Kidney epithelial cell (primary cell): Measurements from ENCODE around the gene BBS1. TPM values are rescaled to one million over a fixed set of nuclear protein-coding genes. Genes with fewer than 3 reads are reported as not detected.
"Not testable (repeated sequence)": the region's sequence is repeated elsewhere in the genome, so short reads cannot be mapped to it uniquely, and the experiment has no call there.

ENCODE experiments used
- DNase-seq: peaks from one replicate; pipeline ENCODE4 v3.0.0-alpha.2; 2010; ENCODE audit warnings: low read depth
- H3K27me3 ChIP-seq: 2 replicates; pipeline ENCODE4 v1.6.0; 2011; ENCODE audit warnings: low read length; ENCODE audit not compliant: control insufficient read depth, insufficient read depth
- H3K36me3 ChIP-seq: 2 replicates; pipeline ENCODE4 v1.5.1; 2011; ENCODE audit warnings: low read length; ENCODE audit not compliant: control insufficient read depth, insufficient read depth
- H3K4me3 ChIP-seq: 2 replicates; pipeline ENCODE4 v1.5.1; 2011; ENCODE audit warnings: low read depth, mild to moderate bottlenecking, control low read depth, low read length
- total RNA-seq: library from RNA; depleted of rRNA; stranded (reverse); fragments of >200 nt; gene quantifications from 2 replicates; pipeline ENCODE4 v1.2.3, GENCODE V29; 2015
- TF ChIP-seq, protein P1 (sequence below): IDR thresholded peaks from 2 replicates; pipeline ENCODE4 v1.5.1; 2011; ENCODE audit warnings: mild to moderate bottlenecking, moderate library complexity, low read length, control low read depth, inconsistent platforms; ENCODE audit not compliant: insufficient read depth, poor library complexity, severe bottlenecking

Gene BBS1
- total RNA-seq, 1 donor from 2014 or later, result 39.6 TPM

DNA sequence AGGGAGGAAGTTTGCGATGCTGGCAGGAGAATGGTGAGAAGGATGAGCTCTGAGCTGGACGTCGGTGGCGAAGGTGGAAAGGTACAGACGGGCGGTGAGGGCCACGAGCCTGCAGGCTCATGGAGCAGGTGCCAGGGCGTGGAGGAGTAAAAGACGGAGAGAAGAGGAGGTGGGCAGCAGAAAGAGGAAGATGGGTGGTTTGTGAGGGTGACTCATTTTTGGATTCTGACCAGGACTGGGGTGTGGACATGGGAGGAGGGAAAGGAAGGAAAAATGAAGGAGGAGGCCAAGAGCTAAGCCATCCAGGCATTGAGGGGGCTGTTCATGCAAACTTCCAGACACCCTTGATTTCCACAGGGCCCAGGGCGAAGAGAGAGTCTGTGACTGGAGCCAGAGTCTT is 31.9 kb downstream of the BBS1 start:
- H3K36me3 ChIP-seq, result no peaks in the 10 kb centered on the region
- TF ChIP-seq, protein P1, sequence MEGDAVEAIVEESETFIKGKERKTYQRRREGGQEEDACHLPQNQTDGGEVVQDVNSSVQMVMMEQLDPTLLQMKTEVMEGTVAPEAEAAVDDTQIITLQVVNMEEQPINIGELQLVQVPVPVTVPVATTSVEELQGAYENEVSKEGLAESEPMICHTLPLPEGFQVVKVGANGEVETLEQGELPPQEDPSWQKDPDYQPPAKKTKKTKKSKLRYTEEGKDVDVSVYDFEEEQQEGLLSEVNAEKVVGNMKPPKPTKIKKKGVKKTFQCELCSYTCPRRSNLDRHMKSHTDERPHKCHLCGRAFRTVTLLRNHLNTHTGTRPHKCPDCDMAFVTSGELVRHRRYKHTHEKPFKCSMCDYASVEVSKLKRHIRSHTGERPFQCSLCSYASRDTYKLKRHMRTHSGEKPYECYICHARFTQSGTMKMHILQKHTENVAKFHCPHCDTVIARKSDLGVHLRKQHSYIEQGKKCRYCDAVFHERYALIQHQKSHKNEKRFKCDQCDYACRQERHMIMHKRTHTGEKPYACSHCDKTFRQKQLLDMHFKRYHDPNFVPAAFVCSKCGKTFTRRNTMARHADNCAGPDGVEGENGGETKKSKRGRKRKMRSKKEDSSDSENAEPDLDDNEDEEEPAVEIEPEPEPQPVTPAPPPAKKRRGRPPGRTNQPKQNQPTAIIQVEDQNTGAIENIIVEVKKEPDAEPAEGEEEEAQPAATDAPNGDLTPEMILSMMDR, result no peak
- H3K4me3 ChIP-seq, result no peak overlapping the region
- no peak for DNase-seq
- H3K27me3 ChIP-seq, result peaks cover 9% of the 10 kb centered on the region

DNA sequence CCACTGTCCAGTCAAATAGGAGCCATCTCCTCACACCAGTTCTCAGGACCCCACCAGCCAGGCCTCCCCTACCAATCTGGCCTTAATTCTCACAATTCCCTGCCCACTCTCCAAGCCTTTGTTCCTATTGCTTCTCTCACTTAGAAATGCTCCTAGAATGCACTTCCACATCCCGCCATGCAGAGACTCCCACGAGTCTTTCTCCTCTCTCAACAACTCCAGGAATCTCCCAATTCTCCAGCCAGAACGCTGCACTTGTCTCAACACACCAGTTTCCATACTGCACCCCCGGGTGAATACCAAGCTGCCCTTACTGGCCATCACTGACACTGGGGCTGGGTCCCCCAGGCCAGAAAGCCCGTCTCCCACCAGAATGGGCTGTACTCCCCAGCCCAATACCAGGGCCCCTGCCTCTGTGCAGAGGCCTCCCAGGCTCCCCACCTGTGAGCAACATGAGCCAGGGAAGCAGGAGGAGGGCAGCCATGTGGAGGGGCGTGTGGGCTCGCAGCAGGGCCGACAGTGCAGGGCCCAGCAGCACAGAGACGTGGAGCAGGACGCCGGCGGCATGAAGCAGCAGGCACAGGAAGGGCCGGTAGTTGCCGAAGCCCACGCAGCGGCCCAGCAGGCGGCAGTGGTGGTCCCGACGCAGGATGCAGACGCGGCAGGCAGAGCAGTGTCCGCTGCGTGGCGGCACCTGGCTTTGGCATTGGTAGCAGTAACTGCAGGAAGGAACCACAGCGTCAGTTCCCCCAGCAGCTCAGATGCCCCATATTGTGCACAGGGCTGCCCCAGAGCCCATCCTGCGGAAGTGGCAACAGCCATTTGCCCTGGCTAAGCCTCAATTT is 33.0 kb downstream of the BBS1 start:
- no peak for DNase-seq
- Histone ChIP-seq H3K4me3 (no peak overlapping the region), H3K27me3 (peaks cover 17% of the 10 kb centered on the region), H3K36me3 (no peaks in the 10 kb centered on the region)
- TF ChIP-seq, protein P1, result peak; percentile 84

DNA sequence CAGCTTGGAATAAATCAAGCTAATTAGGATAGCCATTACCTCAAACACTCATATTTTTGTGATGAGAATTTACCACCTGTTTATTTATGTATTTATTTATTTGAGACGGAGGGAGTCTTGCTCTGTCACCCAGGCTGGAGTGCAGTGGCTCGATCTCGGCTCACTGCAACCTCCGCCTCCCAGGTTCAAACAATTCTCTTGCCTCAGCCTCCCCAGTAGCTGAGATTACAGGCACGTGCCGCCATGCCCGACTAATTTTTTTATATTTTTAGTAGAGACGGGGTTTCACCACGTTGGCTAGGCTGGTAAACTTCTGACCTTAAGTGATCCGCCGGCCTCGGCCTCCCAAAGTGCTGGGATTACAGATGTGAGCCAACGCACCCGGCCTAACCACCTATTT is 34.5 kb downstream of the BBS1 start:
- Histone ChIP-seq H3K27me3 (peaks cover 24% of the 10 kb centered on the region), H3K4me3 (peak overlapping the region; percentile 83)
- DNase-seq, H3K36me3 ChIP-seq: not testable (repeated sequence)

DNA sequence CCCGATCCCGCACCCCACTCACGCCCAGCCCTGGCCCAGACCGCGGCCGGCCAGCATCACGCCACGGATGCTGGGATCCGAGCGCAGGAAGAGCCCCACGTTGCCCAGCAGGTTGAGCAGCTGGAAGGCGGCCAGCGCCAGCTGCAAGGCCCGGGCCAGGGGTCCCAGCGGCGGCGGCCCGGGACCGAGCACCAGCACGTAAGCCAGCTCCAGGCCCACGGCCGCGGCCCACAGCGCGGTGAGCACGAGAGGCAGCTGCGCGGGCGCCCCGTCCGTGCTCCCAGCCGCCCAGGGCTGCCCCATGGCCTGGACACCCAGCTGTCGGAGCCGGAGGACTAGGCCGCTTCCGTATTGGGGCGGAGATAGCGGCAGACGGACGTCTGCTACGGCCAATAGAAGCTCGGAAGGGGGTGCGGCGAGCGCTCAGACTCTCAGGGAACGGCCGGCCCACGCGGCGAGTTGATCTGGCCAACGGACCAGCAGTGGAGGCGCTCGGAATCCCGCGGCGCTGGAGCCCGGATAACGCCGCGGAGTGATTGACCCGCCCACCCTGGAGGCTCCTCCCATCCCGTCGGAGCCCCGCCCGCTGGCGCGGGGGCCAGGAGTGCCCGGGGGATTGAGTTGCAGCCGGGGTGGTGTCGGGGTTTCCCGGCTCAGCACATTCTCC is 35.4 kb downstream of the BBS1 start, which contains the start of gene ZDHHC24:
ZDHHC24 (minus strand) TSS at position 348 of the 667 bp plus-strand sequence; CDS start at position 303, 45 bp downstream.
- TF ChIP-seq, protein P1, result no peak
- peak; percentile 79 for DNase-seq
- no peaks in the 10 kb centered on the region for H3K36me3 ChIP-seq
- H3K27me3 ChIP-seq, result peaks cover 26% of the 10 kb centered on the region
- peak within 1 kb of the TSS; percentile 83 for H3K4me3 ChIP-seq

DNA sequence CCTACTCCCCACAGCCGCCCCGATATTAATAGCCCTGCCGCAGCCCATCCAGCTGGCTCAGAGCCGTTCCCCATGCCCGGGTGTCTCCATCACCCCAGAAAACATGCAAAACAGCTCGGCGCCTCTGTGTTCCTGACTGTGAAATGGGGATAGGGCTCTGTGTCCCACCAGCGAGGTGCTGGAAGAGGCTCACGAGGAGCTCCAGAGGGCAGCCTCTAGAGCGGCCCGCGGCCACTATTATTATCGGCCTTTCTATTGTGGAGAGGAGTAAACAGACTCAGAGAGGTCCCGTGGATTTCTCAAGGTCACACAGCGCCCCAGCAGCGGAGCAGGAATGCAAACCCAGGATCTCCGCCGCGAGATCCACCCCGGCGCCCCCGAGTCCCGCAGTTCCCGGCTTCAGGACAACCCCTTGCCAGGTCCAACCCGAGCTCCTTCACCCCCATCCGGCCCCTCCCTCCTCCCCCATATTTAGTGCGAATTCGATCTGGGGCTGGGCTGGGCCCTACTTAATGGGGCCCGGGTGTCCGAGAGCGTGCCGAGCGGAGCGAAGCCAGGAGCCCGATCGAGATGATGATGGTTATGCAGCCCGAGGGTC is 36.0 kb downstream of the BBS1 start, which contains the start of gene ACTN3:
ACTN3 (plus strand) TSS at position 536 of the 598 bp plus-strand sequence; CDS start at position 571, 35 bp downstream.
- Histone ChIP-seq H3K4me3 (peak within 1 kb of the TSS; percentile 83), H3K27me3 (peaks cover 26% of the 10 kb centered on the region)
- DNase-seq, result no peak

More for the DNA sequence above, 36.0 kb downstream of the BBS1 start, which contains the start of gene ACTN3:
- TF ChIP-seq, protein P1, result no peak
- no peaks in the 10 kb centered on the region for H3K36me3 ChIP-seq
